DND-41 (cell line): ENCODE measurements around the gene SLC22A7.

ENCODE experiments used
- ATAC-seq: fragments of 200-7000 bp; cut with Tn5 transposase; 3 replicates; pipeline ENCODE4 v1.9.1; 2021; ENCODE audit warnings: low read depth; ENCODE audit not compliant: insufficient read depth
- DNase-seq: peaks from one replicate; pipeline ENCODE4 v3.0.0-alpha.2; 2020
- H2AFZ ChIP-seq: 2 replicates; pipeline ENCODE4 v1.6.0; 2012; ENCODE audit warnings: low read depth, low read length
- H3K27ac ChIP-seq: 2 replicates; pipeline ENCODE4 v1.5.1; 2012; ENCODE audit warnings: low read length, inconsistent platforms
- H3K27me3 ChIP-seq: fragments of 200-600 bp; sonication (generic); 2 replicates; pipeline ENCODE4 v1.6.0; 2012; ENCODE audit warnings: low read length, mild to moderate bottlenecking, inconsistent platforms; ENCODE audit not compliant: insufficient read depth, poor library complexity
- H3K36me3 ChIP-seq: 2 replicates; pipeline ENCODE4 v1.5.1; 2012; ENCODE audit warnings: low read length, inconsistent platforms; ENCODE audit not compliant: insufficient read depth
- H3K4me1 ChIP-seq: 2 replicates; pipeline ENCODE4 v1.5.1; 2012; ENCODE audit warnings: mild to moderate bottlenecking, low read length; ENCODE audit not compliant: insufficient read depth
- H3K4me2 ChIP-seq: 2 replicates; pipeline ENCODE4 v1.6.0; 2012; ENCODE audit warnings: mild to moderate bottlenecking, moderate library complexity, low read length, inconsistent platforms; ENCODE audit not compliant: insufficient read depth
- H3K4me3 ChIP-seq, 2 experiments: fragments of 200-600 bp in 1 of 2; shearing (Covaris generic) in 1 of 2; 2 replicates each; pipeline ENCODE4 v1.5.1; 2012 to 2016; ENCODE audit warnings: inconsistent platforms in 2 of 2, low read length in 2 of 2, mild to moderate bottlenecking in 2 of 2, low read depth in 1 of 2, moderate library complexity in 1 of 2
- H3K79me2 ChIP-seq: 2 replicates; pipeline ENCODE4 v1.6.0; 2012; ENCODE audit warnings: low read length, inconsistent platforms; ENCODE audit not compliant: insufficient read depth
- H3K9ac ChIP-seq: 2 replicates; pipeline ENCODE4 v1.6.0; 2012; ENCODE audit warnings: low read depth, mild to moderate bottlenecking, inconsistent platforms, low read length, moderate library complexity
- H3K9me3 ChIP-seq: 2 replicates; pipeline ENCODE4 v1.5.1; 2012; ENCODE audit warnings: low read length, moderate library complexity, mild to moderate bottlenecking, inconsistent platforms; ENCODE audit not compliant: insufficient read depth, severe bottlenecking
- H4K20me1 ChIP-seq: 2 replicates; pipeline ENCODE4 v1.6.0; 2012; ENCODE audit warnings: low read length; ENCODE audit not compliant: insufficient read depth
- EZH2 ChIP-seq: IDR thresholded peaks from 3 replicates; pipeline ENCODE4 v1.6.1; 2012; ENCODE audit warnings: borderline replicate concordance, low read depth, mild to moderate bottlenecking, moderate library complexity, low read length, inconsistent platforms; ENCODE audit not compliant: severe bottlenecking
- TF ChIP-seq, protein P1 (sequence below): IDR thresholded peaks from 2 replicates; pipeline ENCODE4 v1.5.1; 2012; ENCODE audit warnings: borderline replicate concordance, low read length, moderate library complexity, mild to moderate bottlenecking; ENCODE audit not compliant: poor library complexity, severe bottlenecking; ENCODE audit errors: extremely low read depth

SLC22A7 gene

DNA sequence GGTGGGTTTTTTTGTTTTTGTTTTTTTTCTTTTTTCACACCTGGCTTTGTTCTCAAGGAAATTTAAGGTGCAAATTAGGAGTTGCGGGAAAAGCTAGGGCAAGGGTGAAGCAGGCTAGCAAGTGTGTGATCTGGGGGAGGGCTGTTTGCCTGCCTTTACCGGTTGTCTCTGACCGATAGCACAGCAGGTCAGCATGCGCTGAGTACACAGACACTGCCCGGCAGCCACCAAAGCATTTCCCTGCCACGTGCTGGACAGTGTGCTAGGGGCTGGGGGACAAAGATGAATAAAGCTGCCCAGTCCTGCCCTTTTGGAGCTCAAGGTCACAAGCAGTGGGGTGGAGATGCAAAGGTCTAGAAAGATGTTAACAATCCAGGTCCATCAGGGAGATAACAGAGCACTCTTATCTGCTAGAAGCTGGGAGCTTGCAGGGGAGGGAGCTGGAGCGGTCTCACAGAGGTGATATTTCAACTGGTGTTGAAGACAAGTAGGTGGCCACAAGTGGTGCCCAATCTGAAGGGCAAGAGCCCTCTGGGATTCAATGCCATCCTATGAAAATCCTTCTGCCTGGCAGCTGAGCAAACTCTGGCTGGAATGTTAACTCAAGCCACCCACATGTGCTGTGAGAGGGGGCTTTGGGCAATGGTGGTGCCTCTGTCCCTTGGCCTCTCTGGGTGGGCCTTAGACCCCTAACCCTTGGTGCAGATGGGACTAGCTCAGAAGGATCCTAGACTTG is 30.3 kb upstream of the SLC22A7 start:
- H3K27ac ChIP-seq: no peak overlapping the region
- H3K27me3 ChIP-seq: peaks cover 44% of the 10 kb centered on the region
- no peaks in the 10 kb centered on the region for H3K36me3 ChIP-seq
- peaks cover 4% of the 10 kb centered on the region; the same call in 1 of the 2 replicates for H4K20me1 ChIP-seq
- no peak for TF ChIP-seq EZH2
- TF ChIP-seq, protein P1, sequence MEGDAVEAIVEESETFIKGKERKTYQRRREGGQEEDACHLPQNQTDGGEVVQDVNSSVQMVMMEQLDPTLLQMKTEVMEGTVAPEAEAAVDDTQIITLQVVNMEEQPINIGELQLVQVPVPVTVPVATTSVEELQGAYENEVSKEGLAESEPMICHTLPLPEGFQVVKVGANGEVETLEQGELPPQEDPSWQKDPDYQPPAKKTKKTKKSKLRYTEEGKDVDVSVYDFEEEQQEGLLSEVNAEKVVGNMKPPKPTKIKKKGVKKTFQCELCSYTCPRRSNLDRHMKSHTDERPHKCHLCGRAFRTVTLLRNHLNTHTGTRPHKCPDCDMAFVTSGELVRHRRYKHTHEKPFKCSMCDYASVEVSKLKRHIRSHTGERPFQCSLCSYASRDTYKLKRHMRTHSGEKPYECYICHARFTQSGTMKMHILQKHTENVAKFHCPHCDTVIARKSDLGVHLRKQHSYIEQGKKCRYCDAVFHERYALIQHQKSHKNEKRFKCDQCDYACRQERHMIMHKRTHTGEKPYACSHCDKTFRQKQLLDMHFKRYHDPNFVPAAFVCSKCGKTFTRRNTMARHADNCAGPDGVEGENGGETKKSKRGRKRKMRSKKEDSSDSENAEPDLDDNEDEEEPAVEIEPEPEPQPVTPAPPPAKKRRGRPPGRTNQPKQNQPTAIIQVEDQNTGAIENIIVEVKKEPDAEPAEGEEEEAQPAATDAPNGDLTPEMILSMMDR: no peak
- no peak overlapping the region for H3K4me3 ChIP-seq
- H3K4me2 ChIP-seq: no peak overlapping the region
- H3K79me2 ChIP-seq: no peaks in the 10 kb centered on the region
- H3K4me1 ChIP-seq: peaks cover 14% of the 10 kb centered on the region
- DNase-seq (no peak), ATAC-seq (no peak)
- H3K9ac ChIP-seq: no peak overlapping the region
- no peaks in the 10 kb centered on the region for H3K9me3 ChIP-seq
- H2AFZ ChIP-seq: no peak overlapping the region

DNA sequence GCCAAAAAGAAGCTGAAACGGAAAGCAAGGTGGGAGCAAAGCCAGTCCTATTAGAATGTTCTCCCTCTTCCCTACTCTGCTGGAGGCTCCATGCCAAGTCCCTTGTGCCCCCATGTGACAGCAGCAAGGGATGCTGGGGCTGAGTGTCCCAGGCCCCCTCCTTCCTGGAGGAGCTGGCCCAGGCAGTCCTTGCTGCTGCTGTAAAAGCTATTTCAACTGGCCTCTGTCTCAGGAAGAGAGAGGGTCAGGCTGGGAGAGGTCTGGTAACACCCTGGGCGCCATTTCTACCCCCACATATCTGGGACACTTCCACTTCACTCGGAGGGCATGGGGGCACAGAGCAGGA is 29.7 kb upstream of the SLC22A7 start:
- no peak overlapping the region for H3K9ac ChIP-seq
- no peak overlapping the region for H3K4me2 ChIP-seq
- no peak overlapping the region for H2AFZ ChIP-seq
- H3K27ac ChIP-seq: no peak overlapping the region
- H3K9me3 ChIP-seq: no peaks in the 10 kb centered on the region
- peaks cover 4% of the 10 kb centered on the region; the same call in 1 of the 2 replicates for H4K20me1 ChIP-seq
- no peaks in the 10 kb centered on the region for H3K36me3 ChIP-seq
- H3K4me1 ChIP-seq: peaks cover 14% of the 10 kb centered on the region
- H3K4me3 ChIP-seq: no peak overlapping the region
- DNase-seq: no peak
- no peak for ATAC-seq
- no peaks in the 10 kb centered on the region for H3K79me2 ChIP-seq
- peaks cover 44% of the 10 kb centered on the region for H3K27me3 ChIP-seq
- TF ChIP-seq, protein P1: no peak
- TF ChIP-seq EZH2: no peak

DNA sequence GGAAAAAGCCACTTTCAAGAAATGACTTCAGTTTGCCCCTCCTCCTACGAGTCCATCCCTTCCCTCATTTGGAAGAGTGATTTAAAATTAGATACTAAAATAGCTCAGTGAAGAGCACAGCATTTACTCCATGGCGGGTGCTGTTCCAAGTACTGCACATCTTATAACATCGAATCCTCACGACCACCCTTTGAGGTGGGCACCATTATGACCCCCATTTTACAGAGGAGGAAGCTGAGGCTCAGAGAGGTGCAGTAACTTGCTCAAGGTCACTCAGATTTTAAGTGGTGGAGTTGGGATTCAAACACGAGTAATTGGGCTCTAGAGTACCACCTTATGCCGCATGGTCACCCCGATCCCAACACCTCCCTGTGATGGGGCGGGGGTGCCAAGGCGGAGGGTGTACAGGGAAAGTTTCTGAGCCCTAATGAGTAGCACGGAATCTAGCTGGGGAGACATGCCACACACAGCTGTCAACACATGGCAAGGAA is 29.2 kb upstream of the SLC22A7 start:
- no peak overlapping the region for H2AFZ ChIP-seq
- H3K4me1 ChIP-seq: peaks cover 14% of the 10 kb centered on the region

More for the DNA sequence above, 29.2 kb upstream of the SLC22A7 start:
- Histone ChIP-seq H3K9me3 (no peaks in the 10 kb centered on the region), H3K79me2 (no peaks in the 10 kb centered on the region), H4K20me1 (peaks cover 4% of the 10 kb centered on the region; the same call in 1 of the 2 replicates), H3K27me3 (peaks cover 44% of the 10 kb centered on the region), H3K4me2 (peak overlapping the region; percentile 67), H3K36me3 (no peaks in the 10 kb centered on the region), H3K4me3 (peak overlapping the region in 1 of 2 experiments; percentile 50; a peak in 2 of 4 replicates), H3K27ac (no peak overlapping the region), H3K9ac (peak overlapping the region; percentile 33; the same call in 1 of the 2 replicates)
- ATAC-seq (no peak), DNase-seq (no peak)
- TF ChIP-seq EZH2: no peak
- TF ChIP-seq, protein P1: no peak
